RWPE2 (cell line): Measurements from ENCODE around the gene R3HDM2.

Experiments
- ATAC-seq: fragments of 200-7000 bp; cut with Tn5 transposase; 3 replicates; pipeline ENCODE4 v1.9.1; 2021; ENCODE audit warnings: low read depth
- DNase-seq: peaks from one replicate; pipeline ENCODE4 v3.0.0-alpha.2; 2020; ENCODE audit warnings: low spot score
- H3K27ac ChIP-seq: fragments of 450-650 bp; 2 replicates; pipeline ENCODE4 v1.5.1; 2017; ENCODE audit warnings: mild to moderate bottlenecking; ENCODE audit not compliant: poor library complexity, severe bottlenecking
- H3K27me3 ChIP-seq: fragments of 250-450 bp; sonication (Bioruptor Pico); 2 replicates; pipeline ENCODE4 v1.5.1; 2021; ENCODE audit warnings: mild to moderate bottlenecking, moderate library complexity; ENCODE audit not compliant: insufficient read depth, poor library complexity, severe bottlenecking
- H3K36me3 ChIP-seq: fragments of 250-450 bp; sonication (Bioruptor Pico); 2 replicates; pipeline ENCODE4 v1.5.1; 2020; ENCODE audit warnings: low read depth, mild to moderate bottlenecking, moderate library complexity
- H3K4me1 ChIP-seq: fragments of 250-450 bp; sonication (Bioruptor Pico); 2 replicates; pipeline ENCODE4 v1.5.1; 2021; ENCODE audit warnings: mild to moderate bottlenecking, moderate library complexity; ENCODE audit not compliant: insufficient read depth, poor library complexity, severe bottlenecking
- H3K4me3 ChIP-seq: fragments of 250-450 bp; sonication (Bioruptor Pico); 2 replicates; pipeline ENCODE4 v1.5.1; 2021; ENCODE audit warnings: mild to moderate bottlenecking, moderate library complexity; ENCODE audit not compliant: severe bottlenecking
- H3K9me3 ChIP-seq: fragments of 250-450 bp; sonication (Bioruptor Pico); 2 replicates; pipeline ENCODE4 v1.5.1; 2021; ENCODE audit warnings: mild to moderate bottlenecking, moderate library complexity; ENCODE audit not compliant: severe bottlenecking
- TF ChIP-seq, protein P1 (sequence below): fragments of 450-650 bp; IDR thresholded peaks from one replicate; pipeline ENCODE4 v1.5.1; 2017; ENCODE audit warnings: mild to moderate bottlenecking, moderate library complexity; ENCODE audit not compliant: poor library complexity, severe bottlenecking

R3HDM2 gene

DNA sequence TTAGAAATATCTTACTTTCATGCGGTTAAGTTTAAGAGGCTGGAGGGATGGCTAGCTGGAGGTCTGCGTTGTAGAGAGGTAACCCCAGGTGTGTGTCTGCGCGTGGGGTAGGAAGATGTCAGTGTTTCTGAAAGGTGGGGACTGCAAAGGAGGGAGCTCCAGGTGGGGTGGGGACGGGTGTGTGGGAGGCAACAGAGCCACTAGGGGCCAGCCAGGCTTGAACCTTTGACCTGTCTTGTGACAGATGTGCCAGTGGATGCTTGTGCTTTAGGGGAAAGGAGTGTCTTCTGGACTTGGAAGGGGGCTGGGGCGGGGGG lies 29.6 kb upstream of the R3HDM2 start:
- Histone ChIP-seq H3K27me3 (no peaks in the 10 kb centered on the region), H3K36me3 (no peaks in the 10 kb centered on the region), H3K4me1 (peaks cover 24% of the 10 kb centered on the region), H3K27ac (no peak overlapping the region), H3K9me3 (no peaks in the 10 kb centered on the region), H3K4me3 (peak overlapping the region; percentile 8)
- ATAC-seq (no peak), DNase-seq (no peak)
- TF ChIP-seq, protein P1, sequence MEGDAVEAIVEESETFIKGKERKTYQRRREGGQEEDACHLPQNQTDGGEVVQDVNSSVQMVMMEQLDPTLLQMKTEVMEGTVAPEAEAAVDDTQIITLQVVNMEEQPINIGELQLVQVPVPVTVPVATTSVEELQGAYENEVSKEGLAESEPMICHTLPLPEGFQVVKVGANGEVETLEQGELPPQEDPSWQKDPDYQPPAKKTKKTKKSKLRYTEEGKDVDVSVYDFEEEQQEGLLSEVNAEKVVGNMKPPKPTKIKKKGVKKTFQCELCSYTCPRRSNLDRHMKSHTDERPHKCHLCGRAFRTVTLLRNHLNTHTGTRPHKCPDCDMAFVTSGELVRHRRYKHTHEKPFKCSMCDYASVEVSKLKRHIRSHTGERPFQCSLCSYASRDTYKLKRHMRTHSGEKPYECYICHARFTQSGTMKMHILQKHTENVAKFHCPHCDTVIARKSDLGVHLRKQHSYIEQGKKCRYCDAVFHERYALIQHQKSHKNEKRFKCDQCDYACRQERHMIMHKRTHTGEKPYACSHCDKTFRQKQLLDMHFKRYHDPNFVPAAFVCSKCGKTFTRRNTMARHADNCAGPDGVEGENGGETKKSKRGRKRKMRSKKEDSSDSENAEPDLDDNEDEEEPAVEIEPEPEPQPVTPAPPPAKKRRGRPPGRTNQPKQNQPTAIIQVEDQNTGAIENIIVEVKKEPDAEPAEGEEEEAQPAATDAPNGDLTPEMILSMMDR = no peak

- Histone ChIP-seq H3K9me3 (no peaks in the 10 kb centered on the region), H3K4me1 (peaks cover 24% of the 10 kb centered on the region), H3K27me3 (no peaks in the 10 kb centered on the region), H3K27ac (peak within 1 kb of the TSS; percentile 73), H3K4me3 (peak within 1 kb of the TSS; percentile 40), H3K36me3 (no peaks in the 10 kb centered on the region)
- TF ChIP-seq, protein P1 = no peak
- no peak for ATAC-seq
- DNase-seq = no peak
Measured at GRCh38 chr12:57459750-57460467, 29.1 kb upstream of the R3HDM2 start, which contains the start of gene GLI1. GLI1 (plus strand) TSS chr12:57459785; CDS start chr12:57463692, 3,907 bp downstream.

DNA sequence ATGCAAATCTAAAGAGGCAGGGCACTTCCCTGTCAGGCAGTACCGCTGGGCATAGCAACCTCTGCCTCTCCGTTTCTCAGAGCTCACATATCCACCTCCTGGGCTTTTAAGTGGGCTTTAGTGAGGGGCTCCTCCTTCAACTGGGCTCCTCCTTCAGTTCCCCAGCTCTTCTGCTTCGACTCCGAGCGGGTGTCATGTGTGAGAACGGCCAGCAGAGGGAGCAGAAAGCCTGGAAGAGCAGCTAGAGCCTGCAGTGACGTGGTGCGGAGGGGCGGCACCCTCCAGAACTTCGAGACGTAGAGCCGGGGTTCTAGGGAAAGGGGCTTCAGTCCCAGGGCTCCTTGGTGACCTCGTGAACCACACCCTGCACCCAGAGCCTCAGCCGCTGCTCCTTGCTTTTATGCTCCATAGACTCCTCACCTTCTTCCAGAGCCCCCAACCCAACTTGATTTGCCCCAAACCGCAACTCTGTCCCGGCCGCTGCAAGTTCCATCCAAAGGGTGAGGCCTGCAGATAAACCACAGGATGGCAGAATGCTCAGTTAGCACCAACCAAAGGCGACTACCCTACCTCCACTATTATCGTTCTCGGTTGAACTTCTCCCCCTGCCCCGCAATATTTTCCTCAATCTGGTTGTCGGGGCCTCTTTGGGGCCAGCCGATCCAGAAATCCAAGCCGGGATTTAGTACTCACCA lies 28.4 kb upstream of the R3HDM2 start:
- DNase-seq = peak; percentile 88
- peak; percentile 57 for ATAC-seq
- TF ChIP-seq, protein P1 = peak; percentile 94
- Histone ChIP-seq H3K27ac (peak overlapping the region; percentile 73), H3K36me3 (no peaks in the 10 kb centered on the region), H3K4me3 (peak overlapping the region; percentile 40), H3K27me3 (no peaks in the 10 kb centered on the region), H3K4me1 (peaks cover 29% of the 10 kb centered on the region), H3K9me3 (no peaks in the 10 kb centered on the region)

DNA sequence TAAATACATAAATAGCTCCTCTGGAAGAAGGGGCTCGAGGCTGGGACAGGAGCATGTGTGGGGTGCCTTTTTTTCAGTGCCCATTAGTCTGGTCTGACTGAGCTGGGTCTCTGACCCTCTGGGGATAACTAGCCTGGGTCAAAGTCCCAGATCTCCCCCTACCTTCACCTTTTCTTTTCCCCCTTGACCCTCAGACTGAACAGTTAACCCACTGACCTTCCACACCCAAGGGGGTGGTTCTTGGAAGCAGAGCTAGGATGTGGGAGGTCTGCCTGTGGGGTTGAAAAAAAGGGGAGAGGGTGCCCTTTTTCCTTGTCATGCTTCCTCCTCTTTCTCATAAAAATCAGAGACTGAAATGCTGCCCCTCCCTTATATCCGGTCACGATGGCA lies 27.8 kb upstream of the R3HDM2 start:
- no peaks in the 10 kb centered on the region for H3K9me3 ChIP-seq
- H3K27ac ChIP-seq = peak overlapping the region; percentile 73
- no peaks in the 10 kb centered on the region for H3K27me3 ChIP-seq
- H3K4me1 ChIP-seq = peaks cover 29% of the 10 kb centered on the region
- no peaks in the 10 kb centered on the region for H3K36me3 ChIP-seq
- TF ChIP-seq, protein P1 = no peak
- ATAC-seq (no peak), DNase-seq (no peak)
- peak overlapping the region; percentile 40 for H3K4me3 ChIP-seq
